GM12875 (cell line): ENCODE measurements around the gene FUT4.

Source experiments
- H3K4me3 ChIP-seq: one replicate; pipeline ENCODE4 v1.5.1; 2011; ENCODE audit warnings: low read depth, low read length, control low read depth
- TF ChIP-seq, protein P1 (sequence below): IDR thresholded peaks from 2 replicates; pipeline ENCODE4 v1.5.1; 2011; ENCODE audit warnings: low read depth, mild to moderate bottlenecking, control low read depth, inconsistent platforms, low read length, moderate library complexity, borderline replicate concordance; ENCODE audit not compliant: insufficient read depth

FUT4 gene

GRCh38 chr11:94521684-94522083 lies 22.0 kb upstream of the FUT4 start:
- TF ChIP-seq, protein P1, sequence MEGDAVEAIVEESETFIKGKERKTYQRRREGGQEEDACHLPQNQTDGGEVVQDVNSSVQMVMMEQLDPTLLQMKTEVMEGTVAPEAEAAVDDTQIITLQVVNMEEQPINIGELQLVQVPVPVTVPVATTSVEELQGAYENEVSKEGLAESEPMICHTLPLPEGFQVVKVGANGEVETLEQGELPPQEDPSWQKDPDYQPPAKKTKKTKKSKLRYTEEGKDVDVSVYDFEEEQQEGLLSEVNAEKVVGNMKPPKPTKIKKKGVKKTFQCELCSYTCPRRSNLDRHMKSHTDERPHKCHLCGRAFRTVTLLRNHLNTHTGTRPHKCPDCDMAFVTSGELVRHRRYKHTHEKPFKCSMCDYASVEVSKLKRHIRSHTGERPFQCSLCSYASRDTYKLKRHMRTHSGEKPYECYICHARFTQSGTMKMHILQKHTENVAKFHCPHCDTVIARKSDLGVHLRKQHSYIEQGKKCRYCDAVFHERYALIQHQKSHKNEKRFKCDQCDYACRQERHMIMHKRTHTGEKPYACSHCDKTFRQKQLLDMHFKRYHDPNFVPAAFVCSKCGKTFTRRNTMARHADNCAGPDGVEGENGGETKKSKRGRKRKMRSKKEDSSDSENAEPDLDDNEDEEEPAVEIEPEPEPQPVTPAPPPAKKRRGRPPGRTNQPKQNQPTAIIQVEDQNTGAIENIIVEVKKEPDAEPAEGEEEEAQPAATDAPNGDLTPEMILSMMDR, result peak; percentile 58
- H3K4me3 ChIP-seq, result no peak overlapping the region

- TF ChIP-seq, protein P1, result no peak
- H3K4me3 ChIP-seq, result no peak overlapping the region
These were observed 19.4 kb upstream of the FUT4 start for GRCh38 chr11:94524341-94524740.

DNA sequence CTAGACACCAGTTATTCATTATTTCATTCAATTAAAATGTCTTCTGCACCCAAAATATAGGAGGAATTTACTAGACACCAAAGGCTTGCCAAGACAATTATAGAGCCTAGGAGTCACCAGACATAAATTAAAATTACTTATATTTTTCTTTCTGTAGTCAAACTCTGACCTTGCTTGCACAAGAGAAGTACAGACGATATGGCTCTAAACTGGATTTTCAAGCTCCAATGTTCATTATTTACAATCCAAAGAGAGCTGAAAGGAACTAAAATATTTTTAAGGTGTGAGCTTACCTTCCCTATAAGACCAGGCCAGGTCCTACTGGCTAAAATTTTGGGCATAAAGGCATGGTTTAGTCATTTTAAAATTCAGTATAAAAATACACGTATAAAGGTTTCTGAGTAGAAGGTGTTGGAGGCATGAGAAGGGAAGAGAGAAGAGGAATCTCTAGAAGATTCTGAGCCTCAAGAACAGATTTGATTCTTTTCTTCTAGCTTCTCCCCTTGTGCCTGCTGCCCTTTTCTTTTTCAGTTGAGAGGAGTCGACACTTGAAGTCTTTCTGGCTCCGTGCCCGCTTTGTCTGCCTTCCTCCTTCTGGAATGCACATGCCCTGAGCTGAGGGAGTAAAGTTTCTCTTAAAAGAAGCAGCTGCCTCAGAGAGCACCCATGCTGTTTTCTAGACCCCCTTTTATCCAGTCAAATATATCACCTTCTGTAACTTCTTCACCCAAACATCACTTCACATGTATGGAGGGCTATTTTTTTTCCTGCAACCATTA lies 18.0 kb upstream of the FUT4 start:
- H3K4me3 ChIP-seq, result no peak overlapping the region
- TF ChIP-seq, protein P1, result no peak

- H3K4me3 ChIP-seq, result no peak overlapping the region
- TF ChIP-seq, protein P1, result no peak
These were observed 16.9 kb upstream of the FUT4 start for GRCh38 chr11:94526645-94527438.

DNA sequence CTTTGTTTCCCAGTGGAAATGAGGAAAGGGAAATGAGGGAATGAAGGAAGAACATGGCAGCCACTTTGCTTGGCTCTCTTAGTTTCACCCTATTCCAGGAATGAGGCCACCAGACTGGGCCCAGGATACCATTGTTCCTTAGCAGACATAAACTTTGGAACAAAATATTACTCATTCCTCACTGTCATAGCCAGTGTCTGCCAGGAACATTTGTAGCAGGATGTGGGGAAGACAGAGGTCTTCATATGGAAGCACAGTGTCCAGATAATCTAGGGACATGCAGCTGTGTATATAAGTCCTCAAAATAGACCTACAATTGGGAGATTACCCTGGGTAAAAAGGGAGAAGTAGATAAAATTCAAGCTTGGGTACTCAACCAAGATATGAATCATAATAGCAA lies 15.2 kb upstream of the FUT4 start:
- H3K4me3 ChIP-seq, result no peak overlapping the region

GRCh38 chr11:94532211-94532610 lies 11.5 kb upstream of the FUT4 start:
- TF ChIP-seq, protein P1, result no peak
- no peak overlapping the region for H3K4me3 ChIP-seq

More for the DNA sequence above, 15.2 kb upstream of the FUT4 start:
- TF ChIP-seq, protein P1, result no peak
